ENCODE data around the gene ZNF394. TPM values are rescaled to one million over a fixed set of nuclear protein-coding genes. Genes with fewer than 3 reads are reported as not detected.

ZNF394 gene
- polyA plus RNA-seq, 3 donors = 35.7 to 57.7 (median 39.1) TPM

DNA sequence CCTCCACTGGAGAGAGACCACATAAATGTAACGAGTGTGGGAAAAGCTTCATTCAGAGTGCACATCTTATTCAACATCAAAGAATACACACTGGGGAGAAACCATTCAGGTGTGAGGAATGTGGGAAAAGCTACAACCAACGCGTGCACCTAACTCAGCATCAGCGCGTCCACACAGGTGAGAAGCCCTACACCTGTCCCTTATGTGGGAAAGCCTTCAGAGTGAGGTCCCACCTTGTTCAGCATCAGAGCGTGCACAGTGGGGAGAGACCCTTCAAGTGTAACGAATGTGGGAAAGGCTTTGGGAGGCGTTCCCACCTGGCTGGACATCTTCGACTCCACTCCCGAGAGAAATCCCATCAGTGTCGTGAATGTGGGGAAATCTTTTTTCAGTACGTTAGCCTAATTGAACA, 31.3 kb upstream of the ZNF394 start:
- Histone ChIP-seq H3K9ac (ENCODE audit: insufficient read depth, low read length, poor library complexity, severe bottlenecking) (no peak overlapping the region), H2AFZ (ENCODE audit: insufficient read depth, low read depth, low read length, poor library complexity, severe bottlenecking) (no peak overlapping the region), H3K4me1 (ENCODE audit: control insufficient read depth in 1 of 2, insufficient read depth in 2 of 2, low read length in 2 of 2) (no peaks in the 10 kb centered on the region), H3K4me2 (replicated peaks; ENCODE audit: extremely low read depth, low read length, poor library complexity, severe bottlenecking) (no peak overlapping the region), H3K27ac (ENCODE audit: low read depth in 1 of 2, low read length in 2 of 2) (no peak overlapping the region), H3K27me3 (ENCODE audit: control insufficient read depth in 2 of 2, insufficient read depth in 2 of 2, low read length in 2 of 2) (no peaks in the 10 kb centered on the region), H3K4me3 (replicated peaks in 1 of 3; ENCODE audit: low read depth in 2 of 3, low read length in 3 of 3) (peak overlapping the region in 1 of 3 experiments; percentile 52), H4K20me1 (ENCODE audit: insufficient read depth, low read length) (no peaks in the 10 kb centered on the region), H3K79me2 (ENCODE audit: insufficient read depth, low read length) (no peaks in the 10 kb centered on the region), H3K9me3 (replicated peaks in 1 of 2; ENCODE audit: control insufficient read depth in 1 of 2, insufficient read depth in 1 of 2, low read length in 2 of 2) (peaks cover 56 to 68% of the 10 kb centered on the region in 2 donors), H3K36me3 (replicated peaks in 1 of 2; ENCODE audit: control insufficient read depth in 1 of 2, insufficient read depth in 2 of 2, low read length in 2 of 2) (peaks cover 29 to 67% of the 10 kb centered on the region in 2 donors)
- 100% methylated on average over 7 of the region's 12 CpGs for WGBS (ENCODE audit: insufficient coverage)
- peaks cover 0 to 6% (median 1%) of the 10 kb centered on the region in 3 donors for H3K27me3 Mint-ChIP-seq (ENCODE audit: low read depth in 3 of 3)
- peaks cover 54 to 65% of the 10 kb centered on the region in 2 donors for H3K36me3 Mint-ChIP-seq
- no peak overlapping the region for H3K27ac Mint-ChIP-seq
- H3K4me3 Mint-ChIP-seq = no peak overlapping the region
- no peak for DNase-seq
- peaks cover 50 to 81% (median 66%) of the 10 kb centered on the region in 7 donors for H3K9me3 Mint-ChIP-seq
- no peaks in the 10 kb centered on the region for H3K4me1 Mint-ChIP-seq
- TF ChIP-seq, protein P1, sequence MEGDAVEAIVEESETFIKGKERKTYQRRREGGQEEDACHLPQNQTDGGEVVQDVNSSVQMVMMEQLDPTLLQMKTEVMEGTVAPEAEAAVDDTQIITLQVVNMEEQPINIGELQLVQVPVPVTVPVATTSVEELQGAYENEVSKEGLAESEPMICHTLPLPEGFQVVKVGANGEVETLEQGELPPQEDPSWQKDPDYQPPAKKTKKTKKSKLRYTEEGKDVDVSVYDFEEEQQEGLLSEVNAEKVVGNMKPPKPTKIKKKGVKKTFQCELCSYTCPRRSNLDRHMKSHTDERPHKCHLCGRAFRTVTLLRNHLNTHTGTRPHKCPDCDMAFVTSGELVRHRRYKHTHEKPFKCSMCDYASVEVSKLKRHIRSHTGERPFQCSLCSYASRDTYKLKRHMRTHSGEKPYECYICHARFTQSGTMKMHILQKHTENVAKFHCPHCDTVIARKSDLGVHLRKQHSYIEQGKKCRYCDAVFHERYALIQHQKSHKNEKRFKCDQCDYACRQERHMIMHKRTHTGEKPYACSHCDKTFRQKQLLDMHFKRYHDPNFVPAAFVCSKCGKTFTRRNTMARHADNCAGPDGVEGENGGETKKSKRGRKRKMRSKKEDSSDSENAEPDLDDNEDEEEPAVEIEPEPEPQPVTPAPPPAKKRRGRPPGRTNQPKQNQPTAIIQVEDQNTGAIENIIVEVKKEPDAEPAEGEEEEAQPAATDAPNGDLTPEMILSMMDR (IDR thresholded peaks at IDR 0.05) = no peak
- intact Hi-C loops (cut with micrococcal nuclease) = no loop called here

DNA sequence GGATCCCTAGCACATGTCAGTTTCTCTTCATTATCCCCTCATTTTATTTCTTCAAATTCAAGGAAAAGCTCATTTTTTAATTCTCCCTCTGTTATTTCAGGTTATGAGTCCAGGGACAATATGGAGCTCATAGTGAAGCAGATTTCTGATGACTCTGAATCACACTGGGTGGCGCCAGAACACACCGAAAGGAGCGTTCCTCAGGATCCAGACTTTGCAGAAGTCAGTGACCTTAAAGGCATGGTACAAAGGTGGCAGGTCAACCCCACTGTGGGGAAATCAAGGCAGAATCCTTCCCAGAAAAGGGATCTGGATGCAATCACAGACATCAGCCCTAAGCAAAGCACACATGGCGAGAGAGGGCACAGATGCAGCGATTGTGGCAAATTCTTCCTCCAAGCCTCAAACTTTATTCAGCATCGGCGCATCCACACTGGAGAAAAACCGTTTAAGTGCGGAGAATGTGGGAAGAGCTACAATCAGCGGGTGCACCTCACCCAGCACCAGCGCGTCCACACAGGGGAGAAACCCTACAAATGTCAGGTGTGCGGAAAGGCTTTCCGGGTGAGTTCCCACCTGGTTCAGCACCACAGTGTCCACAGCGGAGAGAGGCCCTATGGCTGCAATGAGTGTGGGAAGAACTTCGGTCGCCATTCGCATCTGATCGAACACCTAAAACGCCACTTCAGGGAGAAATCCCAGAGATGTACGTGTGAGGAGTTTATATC, 25.8 kb upstream of the ZNF394 start:
- no peaks in the 10 kb centered on the region for H3K4me1 ChIP-seq (ENCODE audit: control insufficient read depth in 1 of 2, insufficient read depth in 2 of 2, low read length in 2 of 2)
- 95% methylated on average over 21 of the region's 21 CpGs for WGBS (ENCODE audit: insufficient coverage)
- H3K9ac ChIP-seq (ENCODE audit: insufficient read depth, low read length, poor library complexity, severe bottlenecking) = no peak overlapping the region
- H4K20me1 ChIP-seq (ENCODE audit: insufficient read depth, low read length) = no peaks in the 10 kb centered on the region
- H3K4me2 ChIP-seq (replicated peaks; ENCODE audit: extremely low read depth, low read length, poor library complexity, severe bottlenecking) = no peak overlapping the region
- H3K27me3 Mint-ChIP-seq (ENCODE audit: low read depth in 3 of 3) = peaks cover 0 to 2% (median 0%) of the 10 kb centered on the region in 3 donors
- peak overlapping the region in 1 of 7 donors; percentile 31 for H3K27ac Mint-ChIP-seq
- peaks cover 49 to 80% of the 10 kb centered on the region in 2 donors for H3K36me3 ChIP-seq (replicated peaks in 1 of 2; ENCODE audit: control insufficient read depth in 1 of 2, insufficient read depth in 2 of 2, low read length in 2 of 2)
- peaks cover 23 to 28% of the 10 kb centered on the region in 2 donors for H3K9me3 ChIP-seq (replicated peaks in 1 of 2; ENCODE audit: control insufficient read depth in 1 of 2, insufficient read depth in 1 of 2, low read length in 2 of 2)
- no peaks in the 10 kb centered on the region for H3K4me1 Mint-ChIP-seq
- H2AFZ ChIP-seq (ENCODE audit: insufficient read depth, low read depth, low read length, poor library complexity, severe bottlenecking) = no peak overlapping the region
- TF ChIP-seq, protein P1 (IDR thresholded peaks at IDR 0.05) = peak; percentile 19
- H3K4me3 ChIP-seq (replicated peaks in 1 of 3; ENCODE audit: low read depth in 2 of 3, low read length in 3 of 3) = no peak overlapping the region
- H3K27me3 ChIP-seq (ENCODE audit: control insufficient read depth in 2 of 2, insufficient read depth in 2 of 2, low read length in 2 of 2) = no peaks in the 10 kb centered on the region
- intact Hi-C loops (cut with micrococcal nuclease) = no loop called here
- H3K27ac ChIP-seq (ENCODE audit: low read depth in 1 of 2, low read length in 2 of 2) = no peak overlapping the region
- no peaks in the 10 kb centered on the region for H3K79me2 ChIP-seq (ENCODE audit: insufficient read depth, low read length)
- peaks cover 61 to 90% of the 10 kb centered on the region in 2 donors for H3K36me3 Mint-ChIP-seq
- H3K9me3 Mint-ChIP-seq = peaks cover 21 to 32% (median 25%) of the 10 kb centered on the region in 7 donors
- no peak for DNase-seq
- no peak overlapping the region for H3K4me3 Mint-ChIP-seq

All from CD14-positive monocyte (primary cell).